ENCODE data around the gene EDEM2. TPM values are rescaled to one million over a fixed set of nuclear protein-coding genes. Genes with fewer than 3 reads are reported as not detected.

Gene EDEM2
- total RNA-seq, 1 donor from 2014 or later: 19.9 TPM

- H3K36me3 Mint-ChIP-seq (ENCODE audit: low read depth): peaks cover 14% of the 10 kb centered on the region
- no peaks in the 10 kb centered on the region for H3K27me3 Mint-ChIP-seq (ENCODE audit: insufficient read depth)
- H3K4me3 Mint-ChIP-seq: no peak overlapping the region
- no peaks in the 10 kb centered on the region for H3K4me1 Mint-ChIP-seq (ENCODE audit: low read depth)
- DNase-seq (ENCODE audit: low spot score): no peak
- intact Hi-C loops (cut with micrococcal nuclease): no loop called here
- H3K27ac Mint-ChIP-seq: no peak overlapping the region
- H3K9me3 Mint-ChIP-seq: no peaks in the 10 kb centered on the region
Measured at GRCh38 chr20:35111141-35111888, 35.8 kb downstream of the EDEM2 start.

- H3K36me3 Mint-ChIP-seq (ENCODE audit: low read depth): peaks cover 8% of the 10 kb centered on the region
- no peaks in the 10 kb centered on the region for H3K9me3 Mint-ChIP-seq
- H3K4me3 Mint-ChIP-seq: no peak overlapping the region
- H3K27ac Mint-ChIP-seq: no peak overlapping the region
- peaks cover 5% of the 10 kb centered on the region for H3K27me3 Mint-ChIP-seq (ENCODE audit: insufficient read depth)
- intact Hi-C loops (cut with micrococcal nuclease): no loop called here
- no peaks in the 10 kb centered on the region for H3K4me1 Mint-ChIP-seq (ENCODE audit: low read depth)
- no peak for DNase-seq (ENCODE audit: low spot score)
Measured at GRCh38 chr20:35108921-35109320, 38.2 kb downstream of the EDEM2 start.

GRCh38 chr20:35106827-35107380, 40.2 kb downstream of the EDEM2 start:
- intact Hi-C loops (cut with micrococcal nuclease): no loop called here
- Mint-ChIP-seq H3K27ac (no peak overlapping the region), H3K36me3 (ENCODE audit: low read depth) (peaks cover 6% of the 10 kb centered on the region), H3K9me3 (no peaks in the 10 kb centered on the region), H3K27me3 (ENCODE audit: insufficient read depth) (peaks cover 12% of the 10 kb centered on the region), H3K4me1 (ENCODE audit: low read depth) (no peaks in the 10 kb centered on the region), H3K4me3 (no peak overlapping the region)
- DNase-seq (ENCODE audit: low spot score): no peak

- intact Hi-C loops (cut with micrococcal nuclease): no loop called here
- Mint-ChIP-seq H3K4me1 (ENCODE audit: low read depth) (no peaks in the 10 kb centered on the region), H3K27me3 (ENCODE audit: insufficient read depth) (peaks cover 12% of the 10 kb centered on the region)
Measured at GRCh38 chr20:35104685-35105295, 42.3 kb downstream of the EDEM2 start.

GRCh38 chr20:35101620-35102019, 45.5 kb downstream of the EDEM2 start:
- H3K4me3 Mint-ChIP-seq: no peak overlapping the region
- no peaks in the 10 kb centered on the region for H3K36me3 Mint-ChIP-seq (ENCODE audit: low read depth)
- no peak for DNase-seq (ENCODE audit: low spot score)
- H3K4me1 Mint-ChIP-seq (ENCODE audit: low read depth): no peaks in the 10 kb centered on the region
- H3K9me3 Mint-ChIP-seq: no peaks in the 10 kb centered on the region
- H3K27ac Mint-ChIP-seq: no peak overlapping the region
- peaks cover 12% of the 10 kb centered on the region for H3K27me3 Mint-ChIP-seq (ENCODE audit: insufficient read depth)
- intact Hi-C loops (cut with micrococcal nuclease): no loop called here

More at GRCh38 chr20:35104685-35105295, 42.3 kb downstream of the EDEM2 start:
- DNase-seq (ENCODE audit: low spot score): no peak
- no peak overlapping the region for H3K27ac Mint-ChIP-seq
- peaks cover 1% of the 10 kb centered on the region for H3K36me3 Mint-ChIP-seq (ENCODE audit: low read depth)
- no peaks in the 10 kb centered on the region for H3K9me3 Mint-ChIP-seq
- no peak overlapping the region for H3K4me3 Mint-ChIP-seq

GRCh38 chr20:35093267-35093884, 53.8 kb downstream of the EDEM2 start:
- Mint-ChIP-seq H3K4me1 (ENCODE audit: low read depth) (peaks cover 41% of the 10 kb centered on the region), H3K9me3 (no peaks in the 10 kb centered on the region), H3K27me3 (ENCODE audit: insufficient read depth) (no peaks in the 10 kb centered on the region), H3K36me3 (ENCODE audit: low read depth) (peaks cover 9% of the 10 kb centered on the region), H3K27ac (peak overlapping the region; percentile 94), H3K4me3 (peak overlapping the region; percentile 83)
- no peak for DNase-seq (ENCODE audit: low spot score)
- intact Hi-C loops (cut with micrococcal nuclease): loop anchor here (2.0 to 5.0 kb wide), 6 partner anchors 53 to 569 kb away; partner anchors contain the start of genes CEP250, EDEM2, EIF6 and ERGIC3

- Mint-ChIP-seq H3K36me3 (ENCODE audit: low read depth) (peaks cover 12% of the 10 kb centered on the region), H3K4me3 (peak within 1 kb of the TSS; percentile 92), H3K9me3 (no peaks in the 10 kb centered on the region), H3K4me1 (ENCODE audit: low read depth) (peaks cover 48% of the 10 kb centered on the region), H3K27me3 (ENCODE audit: insufficient read depth) (no peaks in the 10 kb centered on the region), H3K27ac (peak within 1 kb of the TSS; percentile 94)
- peak; percentile 88 for DNase-seq (ENCODE audit: low spot score)
- intact Hi-C loops (cut with micrococcal nuclease): loop anchor here (1.0 to 5.0 kb wide), 9 partner anchors 54 to 570 kb away; partner anchors contain the start of genes ACSS2, CEP250, EDEM2 and EIF6
Measured at GRCh38 chr20:35092524-35093266, 54.4 kb downstream of the EDEM2 start, which contains the start of gene TRPC4AP. TRPC4AP (minus strand) TSS chr20:35092807; CDS start chr20:35092781, 26 bp downstream.

GRCh38 chr20:35091816-35092523, 55.2 kb downstream of the EDEM2 start:
- peak overlapping the region; percentile 92 for H3K27ac Mint-ChIP-seq
- peak overlapping the region; percentile 92 for H3K4me3 Mint-ChIP-seq
- intact Hi-C loops (cut with micrococcal nuclease): loop anchor here (1.0 to 5.0 kb wide), 9 partner anchors 55 to 571 kb away; partner anchors contain the start of genes ACSS2, CEP250, EDEM2 and EIF6
- H3K36me3 Mint-ChIP-seq (ENCODE audit: low read depth): peaks cover 17% of the 10 kb centered on the region
- H3K9me3 Mint-ChIP-seq: no peaks in the 10 kb centered on the region
- DNase-seq (ENCODE audit: low spot score): no peak
- H3K4me1 Mint-ChIP-seq (ENCODE audit: low read depth): peaks cover 53% of the 10 kb centered on the region
- H3K27me3 Mint-ChIP-seq (ENCODE audit: insufficient read depth): no peaks in the 10 kb centered on the region

GRCh38 chr20:35088231-35089145, 58.6 kb downstream of the EDEM2 start:
- H3K9me3 Mint-ChIP-seq: no peaks in the 10 kb centered on the region
- H3K4me3 Mint-ChIP-seq: no peak overlapping the region
- H3K27ac Mint-ChIP-seq: peak overlapping the region; percentile 11
- no peaks in the 10 kb centered on the region for H3K27me3 Mint-ChIP-seq (ENCODE audit: insufficient read depth)
- peaks cover 68% of the 10 kb centered on the region for H3K4me1 Mint-ChIP-seq (ENCODE audit: low read depth)
- no peak for DNase-seq (ENCODE audit: low spot score)
- peaks cover 21% of the 10 kb centered on the region for H3K36me3 Mint-ChIP-seq (ENCODE audit: low read depth)
- intact Hi-C loops (cut with micrococcal nuclease): no loop called here

- Mint-ChIP-seq H3K27me3 (ENCODE audit: insufficient read depth) (no peaks in the 10 kb centered on the region), H3K4me3 (no peak overlapping the region), H3K4me1 (ENCODE audit: low read depth) (peaks cover 66% of the 10 kb centered on the region), H3K36me3 (ENCODE audit: low read depth) (peaks cover 21% of the 10 kb centered on the region), H3K9me3 (no peaks in the 10 kb centered on the region), H3K27ac (no peak overlapping the region)
- intact Hi-C loops (cut with micrococcal nuclease): no loop called here
- no peak for DNase-seq (ENCODE audit: low spot score)
Measured at GRCh38 chr20:35087791-35088190, 59.3 kb downstream of the EDEM2 start.

GRCh38 chr20:35087355-35087754, 59.8 kb downstream of the EDEM2 start:
- no peaks in the 10 kb centered on the region for H3K9me3 Mint-ChIP-seq
- H3K4me3 Mint-ChIP-seq: no peak overlapping the region
- H3K36me3 Mint-ChIP-seq (ENCODE audit: low read depth): peaks cover 21% of the 10 kb centered on the region
- DNase-seq (ENCODE audit: low spot score): no peak
- H3K4me1 Mint-ChIP-seq (ENCODE audit: low read depth): peaks cover 67% of the 10 kb centered on the region
- intact Hi-C loops (cut with micrococcal nuclease): no loop called here
- H3K27me3 Mint-ChIP-seq (ENCODE audit: insufficient read depth): no peaks in the 10 kb centered on the region
- no peak overlapping the region for H3K27ac Mint-ChIP-seq

All from activated T-helper 1 cell treated with anti-CD3 and anti-CD28 coated beads, Interleukin-12 subunit alpha, Interleukin-12 subunit beta, Interleukin-2, Interleukin-4 antibody, amounts not matched to agents 30 ng/mL and 10 ng/mL and 1 ng/mL, durations not matched to agents 14 hours and 24 hours and 36 hours (primary cell).